ENCODE results near the gene AKR1C1.
"Not testable (repeated sequence)": the region's sequence is repeated elsewhere in the genome, so short reads cannot be mapped to it uniquely, and the experiment has no call there.

DNA sequence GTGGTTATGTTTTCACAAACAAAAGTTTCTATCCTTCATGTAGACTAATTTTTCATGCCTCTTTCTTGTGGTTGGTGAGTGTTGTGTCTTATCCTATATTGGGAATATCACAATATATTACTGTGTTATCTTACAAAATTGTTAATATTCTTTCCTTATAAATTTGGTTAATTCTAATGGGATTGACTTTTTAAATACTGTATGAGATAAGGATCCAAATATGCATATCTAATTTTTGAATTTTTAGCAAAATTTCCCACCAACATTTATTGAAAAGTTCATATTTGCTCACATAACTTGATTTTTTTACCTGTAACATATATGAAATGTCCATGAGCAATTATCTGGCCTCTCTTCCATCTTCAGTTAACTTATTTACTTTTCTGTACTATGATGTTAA, 11.2 kb downstream of the AKR1C1 start:
- TF ChIP-seq MYBL2 (CRISPR knock-in tag; IDR thresholded peaks at IDR 0.05); NFYB (CRISPR knock-in tag; conservative IDR thresholded peaks at IDR 0.05; ENCODE audit: low read depth); CTCF (IDR thresholded peaks at IDR 0.05); ELF4 (CRISPR knock-in tag; IDR thresholded peaks at IDR 0.05; ENCODE audit: low read depth): not testable (repeated sequence)
- TF ChIP-seq, protein P1, sequence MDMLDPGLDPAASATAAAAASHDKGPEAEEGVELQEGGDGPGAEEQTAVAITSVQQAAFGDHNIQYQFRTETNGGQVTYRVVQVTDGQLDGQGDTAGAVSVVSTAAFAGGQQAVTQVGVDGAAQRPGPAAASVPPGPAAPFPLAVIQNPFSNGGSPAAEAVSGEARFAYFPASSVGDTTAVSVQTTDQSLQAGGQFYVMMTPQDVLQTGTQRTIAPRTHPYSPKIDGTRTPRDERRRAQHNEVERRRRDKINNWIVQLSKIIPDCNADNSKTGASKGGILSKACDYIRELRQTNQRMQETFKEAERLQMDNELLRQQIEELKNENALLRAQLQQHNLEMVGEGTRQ (CRISPR knock-in tag; IDR thresholded peaks at IDR 0.05) = not testable (repeated sequence)

Measured in WTC11 (cell line).